DMS114 treated with DMSO at 0.1 percent for 48 hours (cell line): ENCODE results near the gene ARHGAP22.

ENCODE experiments used
- DNase-seq: peaks from one replicate; lab custom pipeline; 2025; ENCODE audit not compliant: unreplicated experiment; lab: John Stamatoyannopoulos, UW

Gene ARHGAP22

DNA sequence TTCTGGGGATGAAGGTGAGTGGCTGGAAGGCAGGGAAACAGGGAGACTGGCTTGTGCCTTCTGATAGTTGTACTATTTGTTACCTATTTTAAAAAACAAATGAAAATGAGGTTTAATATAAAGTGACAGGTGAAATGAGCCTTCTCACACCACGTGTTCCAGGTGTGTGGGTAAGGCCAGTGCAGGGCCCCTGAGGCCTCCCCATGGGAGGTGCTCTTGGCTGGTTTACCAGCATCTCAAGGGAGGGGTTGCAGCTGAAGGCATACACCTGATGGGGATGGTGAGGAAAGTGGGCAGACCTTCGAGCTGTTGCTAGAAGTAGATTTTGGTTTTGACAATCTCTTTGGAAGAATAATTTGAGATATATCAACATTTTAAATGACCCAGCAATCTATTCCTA is 103.6 kb downstream of the ARHGAP22 start:
- DNase-seq = no peak

DNA sequence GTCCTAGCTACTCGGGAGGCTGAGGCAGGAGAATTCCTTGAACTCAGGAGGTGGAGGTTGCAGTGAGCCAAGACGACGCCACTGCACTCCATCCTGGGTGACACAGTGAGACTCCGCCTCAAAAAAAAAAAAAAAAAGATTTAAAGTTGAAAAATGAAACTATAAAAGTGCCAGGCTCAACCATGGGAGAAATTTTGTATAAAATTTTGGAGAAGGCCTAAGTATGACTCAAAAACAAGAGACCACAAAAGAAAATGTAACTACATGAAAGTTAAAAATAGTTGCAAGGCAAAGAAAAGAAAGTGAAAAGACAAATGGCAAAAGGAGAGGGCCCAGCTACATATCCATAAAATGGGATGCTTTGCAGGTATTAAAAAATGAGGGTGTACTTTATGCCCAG is 104.1 kb downstream of the ARHGAP22 start:
- no peak for DNase-seq

DNA sequence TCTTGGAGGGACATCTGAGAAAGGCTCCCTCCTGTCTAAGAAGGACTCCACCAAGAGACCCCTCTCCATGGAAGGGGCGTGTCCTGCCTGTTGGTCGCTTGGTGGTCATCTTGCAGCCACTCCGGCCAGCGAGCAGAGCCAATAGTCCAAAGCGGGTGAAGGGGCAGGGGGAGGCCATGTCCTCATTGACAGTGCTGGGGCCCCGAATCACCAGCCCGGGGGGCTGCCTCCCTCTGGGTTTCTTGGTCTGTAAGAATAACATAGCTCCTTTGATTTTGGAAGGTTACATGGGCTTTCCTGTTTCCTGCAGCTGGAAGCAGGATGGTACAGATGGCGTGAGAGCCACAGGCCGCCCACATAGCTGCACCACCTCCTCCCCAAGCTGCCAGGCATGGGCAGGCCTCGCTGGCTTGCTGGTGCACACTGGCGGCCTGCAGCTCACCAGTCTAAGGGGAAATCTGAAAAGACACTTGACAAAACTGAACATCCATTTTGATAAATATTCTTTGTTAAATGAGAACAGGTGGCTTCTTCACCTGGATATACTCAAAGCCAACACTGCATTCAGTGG is 105.8 kb downstream of the ARHGAP22 start:
- DNase-seq = no peak

DNA sequence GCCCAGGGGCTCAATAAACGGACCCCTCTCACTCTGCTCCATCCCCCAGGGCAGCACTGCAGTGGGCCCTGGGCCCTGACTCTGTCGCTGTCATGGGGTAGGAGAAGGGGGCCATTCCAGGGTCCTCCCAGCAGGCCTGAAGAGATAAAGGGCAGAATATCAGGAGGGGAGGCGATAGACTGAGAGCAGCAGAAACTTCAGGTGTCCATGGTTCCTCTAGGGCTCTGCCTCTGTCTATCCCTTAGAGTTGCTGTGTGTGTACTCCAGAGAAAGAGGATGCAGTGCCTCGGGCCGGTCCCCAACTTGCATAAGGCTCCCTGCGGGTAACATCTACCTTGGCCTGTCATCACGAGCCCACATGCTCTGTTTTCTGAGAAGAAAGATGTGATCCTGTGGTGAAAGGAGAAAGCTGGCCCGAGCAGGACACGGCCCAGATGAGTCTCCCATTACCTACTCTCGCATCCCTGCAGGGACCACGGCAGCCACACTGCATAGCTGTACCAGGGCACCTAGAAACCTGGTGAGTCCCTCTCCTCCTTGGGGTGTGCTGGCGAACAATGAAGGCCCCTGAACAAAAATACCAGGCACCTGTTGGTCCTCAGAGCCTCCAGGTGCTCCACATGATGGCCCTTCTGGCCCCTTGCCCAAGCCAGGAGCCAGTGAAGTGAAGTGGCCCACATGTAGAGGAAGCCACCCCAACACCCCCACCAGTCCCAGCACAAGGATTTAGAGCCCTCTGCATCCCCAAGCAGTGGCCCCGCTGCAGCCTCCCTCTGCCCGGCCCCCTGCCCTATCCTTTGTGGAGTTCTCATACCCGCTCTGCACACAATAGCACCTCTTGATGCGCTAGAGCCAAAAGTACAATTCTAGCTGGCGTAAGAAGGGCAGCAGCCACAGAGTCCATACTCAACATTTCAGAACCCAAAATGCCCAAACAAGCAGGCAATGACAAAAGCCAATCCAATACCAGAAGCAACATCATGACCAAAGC is 106.8 kb downstream of the ARHGAP22 start:
- no peak for DNase-seq

DNA sequence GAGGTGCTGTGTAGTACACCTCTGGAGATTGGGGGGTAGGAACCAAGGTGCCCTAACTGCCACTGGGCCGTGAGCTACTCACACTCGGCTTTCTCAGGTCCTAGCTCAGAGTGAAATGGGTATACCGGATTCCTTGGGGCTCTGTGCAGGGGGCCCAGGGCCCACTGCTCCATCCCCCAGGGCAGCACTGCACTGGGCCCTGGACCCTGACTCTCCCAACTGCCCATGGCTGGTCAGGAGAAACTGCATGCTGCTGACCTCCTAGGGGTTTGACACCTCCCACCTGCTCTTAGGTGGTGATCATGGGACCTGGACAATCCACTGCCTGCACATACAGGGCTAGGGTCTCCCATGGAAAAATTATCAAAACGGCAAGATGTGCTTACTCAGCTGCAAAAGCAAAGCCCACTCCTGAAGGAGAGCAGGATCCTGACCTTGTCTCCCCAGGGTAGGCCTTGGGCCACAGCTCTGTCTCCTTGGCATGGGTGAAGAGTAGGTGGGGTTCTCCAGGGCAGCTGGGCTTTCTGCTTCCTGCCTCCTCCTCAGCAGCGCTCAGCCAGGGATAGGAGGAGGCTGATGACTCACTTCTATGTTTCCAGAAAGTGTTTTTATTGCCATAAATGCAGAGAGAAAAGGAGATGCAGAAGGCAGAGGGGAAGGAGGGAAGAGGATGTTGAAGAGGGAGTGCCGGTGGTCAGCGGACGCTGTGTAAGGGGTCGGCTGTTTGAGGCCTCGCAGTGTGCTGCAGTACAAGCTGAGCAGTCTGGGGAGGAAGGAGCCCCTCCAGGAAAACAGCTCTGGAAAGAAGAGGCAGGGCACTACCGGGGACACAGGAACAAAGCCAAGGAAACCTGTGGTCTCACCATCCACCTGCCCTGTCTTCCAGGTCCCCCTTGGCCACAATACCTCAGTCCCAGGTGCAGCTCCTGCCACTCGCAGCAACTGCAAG is 107.8 kb downstream of the ARHGAP22 start:
- no peak for DNase-seq

DNA sequence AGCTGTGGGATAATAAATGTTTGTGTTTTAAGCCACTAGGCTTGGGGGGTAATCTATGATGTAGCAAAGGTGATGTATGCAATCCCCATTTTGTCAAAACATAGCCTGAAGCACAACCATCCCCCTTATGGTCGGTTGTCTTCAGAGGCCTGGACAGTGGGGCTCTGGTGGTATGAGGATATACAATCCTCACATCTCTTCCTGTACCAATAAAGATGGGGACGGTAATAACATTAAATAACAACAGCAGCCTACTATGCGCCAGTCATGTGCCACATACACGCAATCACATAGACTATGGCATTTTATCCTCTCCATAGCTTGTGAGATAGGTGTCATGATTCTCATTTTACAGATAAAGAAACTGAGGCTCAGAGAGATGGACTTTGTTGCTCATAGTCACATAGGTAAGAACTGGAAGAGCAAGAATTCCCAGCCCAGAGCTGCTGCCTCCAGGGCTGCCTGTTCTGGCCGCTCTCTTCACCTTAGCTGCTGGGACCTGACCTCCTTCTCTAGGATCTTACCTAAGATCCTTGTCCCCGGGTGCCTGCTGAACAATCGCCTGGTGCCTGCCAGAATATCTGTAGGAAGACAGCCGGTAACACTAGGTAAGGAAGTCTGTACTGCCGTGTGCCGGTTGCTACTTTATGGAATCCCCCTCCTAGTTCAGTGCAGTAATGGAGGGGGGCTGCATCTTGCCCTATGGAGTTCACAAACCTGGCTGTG is 108.6 kb downstream of the ARHGAP22 start:
- DNase-seq = no peak

DNA sequence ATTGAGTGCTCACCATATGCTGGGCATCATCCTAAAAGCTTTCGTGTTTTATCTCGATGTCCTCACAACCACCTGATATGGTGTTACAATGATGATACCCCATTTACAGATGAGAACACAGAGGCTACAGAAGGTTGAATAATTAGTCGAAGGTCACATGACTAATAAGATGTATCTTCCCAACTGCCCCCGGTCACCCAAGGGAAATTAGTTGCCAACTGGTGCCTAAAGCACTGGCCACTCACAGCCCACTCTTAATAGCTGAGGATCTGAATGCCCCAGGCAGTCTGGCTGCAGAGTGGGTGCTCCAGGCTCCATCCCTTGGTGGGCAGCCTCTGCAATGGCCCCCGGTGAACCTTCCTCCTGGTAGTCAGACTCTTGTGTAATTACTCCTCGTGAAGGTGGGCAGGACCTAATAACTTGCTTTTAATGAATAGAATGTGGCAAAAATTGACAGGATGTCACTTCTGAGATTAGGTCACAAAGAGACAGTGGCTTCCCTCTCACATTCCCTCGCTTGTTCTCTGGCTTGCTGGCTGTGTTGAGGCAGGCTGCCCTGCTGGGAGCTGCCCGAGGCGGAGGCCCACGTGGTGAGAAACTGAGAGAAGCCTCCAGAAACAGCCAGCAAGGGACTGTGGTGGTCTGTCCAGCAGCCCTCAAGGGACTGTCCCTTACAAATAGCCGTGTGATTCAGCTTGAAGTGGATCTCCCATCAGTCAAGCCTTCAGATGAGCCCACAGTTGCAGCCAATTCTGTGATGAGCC is 109.4 kb downstream of the ARHGAP22 start:
- no peak for DNase-seq

DNA sequence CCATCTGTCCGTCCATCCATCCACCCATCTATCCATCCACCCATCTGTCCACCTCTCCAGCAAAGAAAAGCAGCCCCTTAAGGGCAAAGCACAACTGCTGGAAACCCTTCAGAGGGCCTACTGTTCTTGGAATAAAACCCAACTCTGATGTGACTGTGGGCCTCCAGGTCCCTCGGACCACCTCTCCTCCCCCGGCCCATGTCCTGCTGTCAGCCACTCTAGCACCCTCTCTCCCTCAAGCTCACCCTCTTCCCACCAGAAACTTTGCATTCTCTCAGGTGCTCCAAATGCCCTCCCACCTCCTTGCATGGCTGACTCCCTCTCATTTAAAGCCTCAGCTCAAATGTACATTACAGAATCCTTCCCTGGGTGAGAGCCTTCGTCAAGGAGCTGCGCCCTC is 110.3 kb downstream of the ARHGAP22 start:
- no peak for DNase-seq

DNA sequence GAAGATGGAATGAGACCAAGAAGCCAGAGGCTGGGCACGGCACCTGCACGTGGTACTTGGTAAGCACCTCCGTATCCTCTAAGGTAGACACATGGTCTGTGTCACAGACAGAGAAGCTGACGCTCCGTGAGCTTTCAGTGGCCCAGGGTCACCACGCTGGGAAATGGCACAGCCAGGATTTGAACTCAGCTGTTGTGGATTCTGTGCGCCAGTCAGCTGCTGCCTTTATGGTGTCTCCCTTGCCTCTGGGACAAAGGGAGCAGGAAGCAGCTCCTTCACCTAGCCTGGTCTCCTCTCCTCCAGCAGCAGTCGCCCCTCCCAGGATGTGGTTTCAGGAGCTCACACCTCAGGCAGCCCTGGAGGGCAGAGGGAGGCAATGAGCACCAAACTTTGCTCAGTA is 110.8 kb downstream of the ARHGAP22 start:
- no peak for DNase-seq

DNA sequence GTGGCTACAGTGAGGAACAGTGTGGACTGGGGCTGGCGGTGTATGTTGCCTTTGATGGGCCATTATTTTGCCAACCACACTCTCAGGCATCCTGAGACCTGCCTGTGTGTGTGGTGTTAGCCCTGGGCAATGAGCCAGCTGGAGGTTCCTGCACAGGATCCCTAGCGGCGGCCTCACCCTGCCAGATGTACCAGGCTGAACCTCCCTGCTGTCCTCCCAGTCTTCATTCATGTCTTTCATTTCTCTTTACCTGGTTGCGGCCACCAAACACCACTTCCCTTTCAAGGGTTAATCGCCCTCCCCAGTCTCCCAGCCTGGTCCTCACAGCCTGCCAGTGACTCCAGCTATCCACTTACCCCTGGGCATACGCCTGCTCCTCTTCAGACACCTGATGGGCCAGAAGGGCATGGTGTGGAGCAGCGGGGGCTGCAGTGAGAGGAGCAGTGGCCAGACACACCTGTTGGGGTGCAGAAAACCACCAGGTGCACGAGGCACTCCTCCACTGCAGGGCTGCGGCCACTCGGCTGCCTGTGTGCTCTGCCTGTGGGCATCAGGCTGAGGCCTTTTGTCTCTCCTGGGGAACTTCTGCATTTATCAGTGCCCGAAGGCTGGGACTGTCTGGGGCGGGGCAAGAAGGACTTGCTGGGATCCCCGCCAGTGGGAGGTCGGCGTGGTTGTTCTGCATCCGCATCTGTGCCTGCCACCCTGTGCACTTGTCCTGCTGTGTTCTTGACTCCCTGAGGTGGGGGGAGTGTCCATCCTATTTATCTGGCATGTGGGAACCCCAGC is 111.6 kb downstream of the ARHGAP22 start:
- no peak for DNase-seq

DNA sequence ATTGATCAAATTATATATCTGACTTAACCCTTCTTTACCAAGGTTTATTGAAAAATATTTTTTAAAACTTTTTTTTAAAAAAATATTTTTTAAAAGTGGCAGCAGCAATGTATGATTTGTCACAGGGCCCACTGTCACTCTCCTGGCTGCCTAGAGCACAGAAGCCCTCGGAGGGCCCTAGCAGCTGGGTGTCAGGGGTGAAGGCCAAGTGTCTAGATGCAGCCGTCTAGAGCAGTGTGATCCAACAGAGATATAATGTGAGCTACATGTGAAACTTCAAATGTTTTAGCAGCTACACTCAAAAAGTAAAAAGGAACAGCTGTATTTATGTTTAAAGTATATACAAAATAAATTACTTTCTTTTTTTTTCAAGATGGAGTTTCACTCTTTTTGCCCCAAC is 112.7 kb downstream of the ARHGAP22 start:
- no peak for DNase-seq

DNA sequence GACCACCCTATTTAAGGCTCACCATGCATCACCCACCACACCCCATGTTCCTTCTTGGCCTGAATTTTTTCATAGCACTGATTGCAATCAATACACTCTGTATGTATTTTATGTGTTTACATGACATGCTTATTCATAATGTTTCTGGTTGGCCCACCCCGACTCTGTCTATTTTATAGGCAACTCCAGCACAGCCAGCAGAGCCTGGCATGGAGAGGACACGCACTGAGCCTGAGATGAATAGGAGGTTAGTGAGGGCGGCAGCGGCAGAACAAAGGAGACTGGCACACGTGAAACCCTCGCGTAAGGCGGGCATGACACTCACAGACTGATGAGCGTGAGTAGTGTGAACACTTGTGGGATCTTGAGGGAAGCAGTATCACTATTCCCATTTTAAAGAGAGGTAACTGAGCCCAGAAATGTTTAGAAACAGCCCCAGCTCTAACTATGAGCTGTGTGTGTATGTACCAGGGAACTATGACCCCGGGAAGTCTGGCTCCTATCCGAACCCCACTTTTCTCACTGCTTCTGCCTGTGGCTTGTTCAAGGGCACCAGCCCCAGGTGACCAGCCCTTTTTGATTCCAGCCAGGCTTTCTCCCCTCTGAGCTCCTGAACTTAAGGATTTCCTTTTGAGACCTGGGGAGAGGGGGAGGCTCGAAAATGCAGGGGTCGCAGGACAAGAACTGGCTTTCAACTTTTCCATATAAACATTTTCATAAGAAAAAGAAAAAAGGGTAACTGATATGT is 113.3 kb downstream of the ARHGAP22 start:
- DNase-seq = no peak

DNA sequence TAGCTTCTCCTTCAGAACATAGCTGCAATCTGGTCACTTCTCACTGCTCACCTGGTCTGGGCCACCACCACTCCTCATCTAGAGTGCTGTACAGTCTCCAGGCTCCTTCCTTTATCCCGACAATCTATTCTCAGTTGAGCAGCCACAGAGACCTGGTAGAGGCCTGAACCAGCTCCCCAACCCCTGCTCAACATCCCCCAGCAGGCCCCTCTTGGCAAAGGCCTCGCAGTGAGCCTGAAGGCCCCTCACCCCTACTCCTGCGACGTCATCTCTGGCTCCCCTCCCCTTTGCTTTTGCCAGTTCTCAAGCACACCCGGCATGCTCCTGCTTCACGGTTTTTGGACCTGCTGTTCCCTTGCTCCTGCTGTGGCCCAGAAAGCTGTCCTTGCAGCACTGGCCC is 113.9 kb downstream of the ARHGAP22 start:
- no peak for DNase-seq

DNA sequence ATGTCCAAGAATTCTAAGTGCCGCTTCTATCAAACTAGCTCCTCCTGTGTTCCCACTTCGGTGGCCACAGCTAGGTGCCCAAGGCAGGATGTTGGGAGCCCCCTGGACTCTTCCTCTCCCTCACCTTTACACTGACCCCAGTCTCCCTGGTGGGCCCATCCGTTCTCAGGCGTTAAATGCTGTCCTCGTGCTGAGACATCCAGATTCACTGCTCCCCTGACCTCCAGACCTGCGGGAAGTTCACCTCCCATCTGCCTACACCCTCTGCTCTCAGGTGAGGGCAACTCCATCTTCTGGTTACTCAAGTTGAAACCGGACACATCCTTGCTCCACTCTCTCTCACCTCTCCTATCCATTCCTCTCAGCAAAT is 114.3 kb downstream of the ARHGAP22 start:
- no peak for DNase-seq

DNA sequence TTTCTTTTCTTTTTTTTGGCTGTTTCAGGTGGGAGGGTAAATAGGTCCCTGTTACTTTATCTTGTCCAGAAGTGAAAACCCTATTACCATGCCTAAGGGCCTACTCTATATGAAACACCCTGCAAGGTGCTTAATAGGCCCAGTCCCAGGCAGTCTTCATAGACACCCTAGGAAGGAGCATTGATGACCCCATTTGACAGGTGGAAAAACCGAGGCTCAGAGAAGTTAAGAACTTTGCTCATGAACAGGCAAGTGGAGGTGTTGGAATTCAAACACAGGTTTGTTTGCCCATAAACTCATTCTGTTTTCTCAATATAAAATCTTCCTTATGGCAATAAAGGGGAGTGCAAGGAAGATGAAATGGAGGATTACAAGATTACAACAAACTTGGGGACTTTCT is 115.8 kb downstream of the ARHGAP22 start:
- DNase-seq = no peak

DNA sequence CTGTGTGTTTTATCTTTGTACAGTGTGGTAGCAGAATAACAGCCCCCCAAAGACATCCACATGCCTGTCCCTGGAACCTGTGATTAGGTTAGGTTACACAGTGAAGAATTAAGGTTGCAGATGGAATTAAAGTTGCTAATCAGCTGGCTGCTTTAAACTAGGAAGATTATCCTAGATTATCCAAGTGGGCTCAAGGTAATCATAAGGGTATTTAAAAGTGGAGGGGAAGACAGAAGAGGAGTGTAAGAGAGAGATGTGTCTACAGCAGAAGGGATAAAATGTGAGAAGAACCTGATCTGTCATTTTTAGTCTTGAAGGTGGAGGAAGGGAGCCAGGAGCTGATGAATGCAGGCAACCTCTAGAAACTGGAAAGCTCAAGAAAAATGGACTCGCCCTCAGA is 117.6 kb downstream of the ARHGAP22 start:
- DNase-seq = no peak

DNA sequence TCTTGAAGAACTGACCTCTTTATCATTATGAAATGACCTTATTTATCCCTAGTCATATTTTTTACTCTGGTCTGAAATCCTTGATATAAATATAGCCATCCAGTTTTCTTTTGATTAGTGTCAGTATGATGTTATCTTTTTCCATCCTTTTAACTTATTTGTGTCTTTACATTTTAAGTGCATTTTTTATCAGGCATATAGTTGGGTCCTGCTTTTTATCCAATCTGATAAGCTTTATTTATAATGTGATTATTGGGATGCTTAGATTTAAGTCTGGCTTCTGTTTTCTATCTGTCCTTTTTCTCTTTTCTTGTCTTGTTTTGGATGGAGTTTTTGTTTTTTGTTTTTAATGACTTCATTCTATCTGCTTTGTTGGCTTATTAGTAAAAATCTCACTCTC is 119.2 kb downstream of the ARHGAP22 start:
- no peak for DNase-seq

DNA sequence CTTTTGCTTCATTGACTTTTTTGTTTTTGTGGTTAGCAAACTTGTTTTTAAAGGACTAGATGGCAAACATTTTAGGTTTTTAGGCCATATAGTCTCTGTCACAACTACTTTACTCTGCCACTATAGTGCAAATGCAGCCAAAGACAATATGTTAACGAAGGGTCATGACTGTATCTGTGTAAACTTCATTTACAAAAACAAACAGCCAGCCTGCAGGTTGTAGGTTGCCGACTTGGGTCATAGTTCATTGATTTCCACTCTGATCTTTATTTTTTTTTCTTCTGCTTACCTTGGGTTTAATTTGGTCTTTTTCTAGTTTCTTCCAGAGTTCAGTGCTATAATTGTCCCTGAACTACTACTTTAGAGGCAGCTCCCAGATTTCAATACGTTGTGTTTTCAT is 120.0 kb downstream of the ARHGAP22 start:
- DNase-seq = no peak

DNA sequence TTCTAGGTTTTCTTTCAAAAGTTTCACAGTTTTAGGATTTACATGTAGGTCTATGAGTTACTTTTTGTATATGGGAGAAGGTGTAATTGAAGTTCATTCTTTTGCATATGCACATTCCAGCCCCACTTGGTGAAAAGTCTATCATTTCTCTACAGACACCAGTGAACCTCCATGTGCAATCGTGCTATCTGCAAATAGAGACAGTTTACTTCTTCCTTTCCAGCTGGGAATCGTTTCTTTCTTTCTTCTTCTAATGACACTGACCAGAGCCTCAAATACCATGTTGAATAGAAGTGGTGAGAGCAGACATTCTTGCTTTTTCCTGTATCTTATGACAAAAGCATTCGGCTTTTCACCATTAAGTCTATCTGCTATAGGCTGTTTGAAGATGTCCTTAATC is 122.7 kb downstream of the ARHGAP22 start:
- DNase-seq = no peak
